ENCODE results near the gene CCDC200.

DNA sequence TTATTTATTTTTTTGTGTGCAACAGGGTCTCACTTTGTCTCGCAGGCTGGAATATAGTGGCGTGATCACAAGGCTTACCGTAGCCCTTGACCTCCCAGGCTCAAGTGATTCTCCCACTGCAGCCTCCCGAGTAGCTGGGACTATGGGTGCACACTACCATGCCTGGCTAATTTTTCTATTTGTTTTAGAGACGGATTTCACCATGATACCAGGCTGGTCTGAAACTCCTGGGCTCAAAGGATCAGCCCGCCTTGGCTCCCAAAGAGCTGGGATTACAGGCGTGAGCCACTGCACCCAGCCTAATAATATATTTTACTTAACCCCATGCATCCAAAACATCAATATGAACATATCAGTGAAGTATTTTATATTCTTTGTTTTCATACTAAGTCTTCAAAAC is 2.0 kb downstream of the CCDC200 start:
- TF ChIP-seq RARB (CRISPR knock-in tag; IDR thresholded peaks at IDR 0.05) (no peak), BACH2 (CRISPR knock-in tag; IDR thresholded peaks at IDR 0.05; ENCODE audit: borderline replicate concordance) (no peak), ESRRG (CRISPR knock-in tag; IDR thresholded peaks at IDR 0.05) (no peak), GLIS3 (CRISPR knock-in tag; IDR thresholded peaks at IDR 0.05) (no peak), ARNTL (CRISPR knock-in tag; IDR thresholded peaks at IDR 0.05; ENCODE audit: borderline replicate concordance, low read depth) (no peak), TCF4 (CRISPR knock-in tag; IDR thresholded peaks at IDR 0.05; ENCODE audit: borderline replicate concordance) (no peak)
- TF ChIP-seq, protein P1, sequence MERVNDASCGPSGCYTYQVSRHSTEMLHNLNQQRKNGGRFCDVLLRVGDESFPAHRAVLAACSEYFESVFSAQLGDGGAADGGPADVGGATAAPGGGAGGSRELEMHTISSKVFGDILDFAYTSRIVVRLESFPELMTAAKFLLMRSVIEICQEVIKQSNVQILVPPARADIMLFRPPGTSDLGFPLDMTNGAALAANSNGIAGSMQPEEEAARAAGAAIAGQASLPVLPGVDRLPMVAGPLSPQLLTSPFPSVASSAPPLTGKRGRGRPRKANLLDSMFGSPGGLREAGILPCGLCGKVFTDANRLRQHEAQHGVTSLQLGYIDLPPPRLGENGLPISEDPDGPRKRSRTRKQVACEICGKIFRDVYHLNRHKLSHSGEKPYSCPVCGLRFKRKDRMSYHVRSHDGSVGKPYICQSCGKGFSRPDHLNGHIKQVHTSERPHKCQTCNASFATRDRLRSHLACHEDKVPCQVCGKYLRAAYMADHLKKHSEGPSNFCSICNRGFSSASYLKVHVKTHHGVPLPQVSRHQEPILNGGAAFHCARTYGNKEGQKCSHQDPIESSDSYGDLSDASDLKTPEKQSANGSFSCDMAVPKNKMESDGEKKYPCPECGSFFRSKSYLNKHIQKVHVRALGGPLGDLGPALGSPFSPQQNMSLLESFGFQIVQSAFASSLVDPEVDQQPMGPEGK (CRISPR knock-in tag; IDR thresholded peaks at IDR 0.05; ENCODE audit: borderline replicate concordance): no peak

Data from SK-N-SH treated with all-trans-retinoic acid at 6 μM for 48 hours (cell line).